SK-N-MC (cell line): Measurements from ENCODE around the gene DOK3.

Experiments used
- EZH2 ChIP-seq: fragments of 200-600 bp; sonication (generic); IDR thresholded peaks from one replicate; pipeline ENCODE4 v1.6.1; 2017; ENCODE audit warnings: antibody characterized with exemption
- FOXP2 ChIP-seq: optimal IDR thresholded peaks from 2 replicates; pipeline ENCODE3; 2011; ENCODE audit warnings: mild to moderate bottlenecking, moderate library complexity; ENCODE audit not compliant: insufficient read depth; ENCODE audit errors: extremely low read length, control extremely low read depth
- POLR2AphosphoS5 ChIP-seq: IDR thresholded peaks from 2 replicates; pipeline ENCODE4 v1.6.1; 2012; ENCODE audit warnings: mild to moderate bottlenecking, low read depth, low read length, borderline replicate concordance

DNA sequence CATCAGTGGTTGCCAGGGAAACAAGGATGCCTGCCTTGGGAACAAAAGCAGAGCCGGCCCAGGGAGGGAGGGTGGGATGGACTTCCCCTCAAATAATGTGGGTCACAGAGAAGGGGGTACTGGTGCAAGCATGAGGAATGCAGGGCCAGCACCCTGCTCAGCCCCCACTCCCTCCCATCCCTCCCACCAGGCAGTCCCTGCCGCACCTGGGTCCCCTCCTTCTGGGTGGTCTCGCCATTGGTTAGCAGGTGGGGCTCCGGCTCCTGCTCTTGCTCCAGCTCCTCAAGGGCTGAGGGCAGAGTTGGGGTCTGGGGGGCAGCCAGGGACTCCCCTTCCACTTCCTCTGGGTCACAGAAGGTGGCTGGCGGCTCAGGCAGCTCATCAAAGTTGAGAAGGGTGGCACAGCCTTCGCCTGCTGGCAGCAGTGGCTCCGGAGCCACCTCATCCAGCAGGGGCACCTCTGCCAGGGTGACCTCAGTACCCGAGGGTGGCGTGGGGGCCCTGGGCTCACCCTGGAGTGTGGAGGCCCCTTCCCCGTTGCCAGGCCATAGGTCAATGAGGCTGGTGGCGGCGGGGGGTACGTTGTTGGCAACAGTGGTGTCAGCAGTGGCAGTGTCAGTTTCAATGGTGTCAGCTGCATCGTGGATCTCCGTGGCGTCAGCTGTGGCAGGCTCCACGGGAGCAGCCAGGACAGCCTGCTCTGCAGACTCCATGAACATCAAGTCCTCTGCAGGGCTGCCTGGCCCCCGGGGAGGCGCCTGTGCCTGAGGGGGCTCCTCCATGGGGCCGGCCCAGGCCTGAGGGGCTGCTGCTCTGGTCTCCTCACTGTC lies 51.6 kb downstream of the DOK3 start:
- TF ChIP-seq EZH2 (no peak), POLR2AphosphoS5 (no peak), FOXP2 (no peak)
